ENCODE results near the gene SCLT1.

Gene SCLT1

DNA sequence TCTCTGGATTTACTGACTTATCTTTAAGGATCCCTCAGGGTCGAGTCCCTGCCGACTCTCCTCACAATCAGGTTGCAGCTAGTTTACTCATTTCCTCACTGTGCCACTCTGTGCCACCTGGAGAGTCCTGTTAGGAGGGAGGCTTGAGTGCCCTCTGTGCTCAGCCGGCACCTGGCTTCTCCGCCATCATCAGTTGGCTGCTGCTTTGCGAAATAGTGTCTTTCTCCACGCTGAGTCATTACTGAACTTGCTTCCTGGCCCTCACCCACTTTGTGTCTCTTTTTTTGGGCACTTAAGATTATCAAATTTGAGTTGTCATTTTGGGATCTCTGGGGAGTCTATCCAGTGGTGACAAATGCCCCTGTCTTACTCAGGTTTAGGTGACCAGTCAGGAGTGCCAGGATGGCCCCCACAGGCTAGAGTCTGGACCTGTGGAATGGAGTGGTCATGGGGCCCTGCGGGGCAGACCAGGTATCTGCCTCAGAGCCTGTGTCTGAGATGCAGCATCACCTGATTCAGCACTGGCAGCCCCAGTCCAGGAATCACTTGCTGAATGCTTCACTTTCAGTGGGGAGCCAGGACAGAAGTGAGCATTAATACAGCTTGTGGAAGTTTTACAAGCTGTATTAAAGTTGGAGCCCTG is 246.1 kb downstream of the SCLT1 start:
- no peak for DNase-seq (ENCODE audit: low read depth in 2 of 3, low spot score in 1 of 3)

GRCh38 chr4:128846063-128846462 is 247.3 kb downstream of the SCLT1 start:
- no peak for DNase-seq (ENCODE audit: low read depth in 2 of 3, low spot score in 1 of 3)

- no peak for DNase-seq (ENCODE audit: low read depth in 2 of 3, low spot score in 1 of 3)
These were observed 248.4 kb downstream of the SCLT1 start for GRCh38 chr4:128844931-128845330.

DNA sequence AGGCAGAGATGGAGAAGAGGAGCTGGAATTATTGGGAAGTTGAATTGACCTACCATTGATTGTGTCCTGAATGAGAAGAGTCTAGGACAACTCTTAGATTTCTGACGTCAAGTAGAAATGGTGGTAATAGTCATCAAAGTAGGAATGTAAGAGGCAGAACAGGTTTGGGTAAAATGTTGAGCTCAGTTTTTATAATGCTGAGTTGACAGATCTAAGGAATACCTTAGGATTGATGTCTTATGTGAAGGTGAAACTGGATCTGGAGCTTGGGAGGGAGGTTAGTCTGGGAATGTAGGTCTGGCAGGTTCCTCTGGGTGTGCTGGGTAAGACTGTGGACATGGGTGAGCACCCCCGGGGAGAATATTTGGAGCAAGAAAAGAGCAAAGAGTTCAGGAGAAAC is 251.9 kb downstream of the SCLT1 start:
- DNase-seq (ENCODE audit: low read depth in 2 of 3, low spot score in 1 of 3): no peak

DNA sequence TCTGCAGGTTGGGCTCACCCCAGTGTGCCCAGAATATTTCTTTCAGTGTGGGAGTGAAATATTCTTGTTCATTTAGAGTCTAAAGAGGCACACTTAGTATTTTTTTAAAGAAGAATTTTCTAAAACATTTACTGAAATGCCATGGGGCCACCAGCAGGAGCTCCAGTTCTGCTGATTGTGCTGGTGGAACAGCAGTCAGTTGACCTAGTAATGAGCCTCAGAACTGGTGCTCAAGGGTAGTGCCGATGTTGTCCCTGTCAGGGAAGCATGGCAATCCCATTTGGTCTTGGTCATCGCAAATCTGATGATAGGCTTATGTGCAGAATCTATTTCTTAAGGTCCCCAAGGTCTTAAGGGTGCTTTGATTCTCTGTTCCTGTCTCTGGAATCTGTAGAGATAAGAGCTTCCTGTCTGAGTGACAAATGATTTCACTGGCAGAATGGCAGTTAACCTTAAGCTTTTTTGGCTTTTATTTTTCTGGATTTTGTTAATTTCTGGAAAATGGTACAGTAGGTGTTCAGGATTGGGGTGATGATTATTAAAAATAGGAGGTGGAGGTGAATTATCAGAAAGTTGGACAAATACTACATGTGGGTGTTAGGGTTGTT is 252.5 kb downstream of the SCLT1 start:
- DNase-seq (ENCODE audit: low read depth in 2 of 3, low spot score in 1 of 3): no peak

DNA sequence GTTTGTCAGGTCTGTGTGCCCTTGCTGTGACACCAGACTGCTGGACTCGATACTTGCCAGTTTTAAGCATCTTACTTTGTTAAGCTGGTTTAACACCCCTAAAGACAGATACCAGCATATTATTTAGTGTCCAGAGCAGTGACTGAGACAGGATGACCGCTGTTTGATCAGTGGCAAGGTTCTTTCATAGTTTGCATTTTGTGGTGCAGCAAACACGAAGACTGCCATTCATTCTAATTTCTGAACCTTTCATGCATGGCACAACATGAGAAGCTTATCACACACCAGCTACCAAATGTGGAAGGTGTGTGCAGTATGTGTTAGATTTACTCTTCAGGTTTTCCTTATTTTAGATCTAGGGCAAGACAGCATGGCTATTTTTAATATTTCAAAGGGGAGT is 255.7 kb downstream of the SCLT1 start:
- no peak for DNase-seq (ENCODE audit: low read depth in 2 of 3, low spot score in 1 of 3)

DNA sequence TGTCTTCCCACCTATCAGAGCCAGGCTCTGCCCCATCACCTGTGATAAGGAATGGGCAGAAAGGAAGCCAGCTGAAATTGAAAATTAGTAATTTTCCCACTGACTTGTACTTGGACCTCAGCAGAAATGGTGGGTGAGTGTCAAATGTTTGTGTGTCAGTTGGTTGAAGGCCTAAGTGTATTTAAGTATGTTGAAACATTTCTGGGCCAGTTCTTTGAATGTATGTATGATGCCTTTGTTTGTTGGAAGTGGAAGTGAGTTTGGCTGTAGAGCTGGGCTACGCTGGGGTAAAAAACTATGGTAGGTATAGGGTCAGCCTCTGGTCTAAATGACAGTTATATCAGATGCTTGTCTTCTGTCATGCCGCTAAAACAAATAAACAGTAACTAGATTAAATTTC is 256.1 kb downstream of the SCLT1 start:
- DNase-seq (ENCODE audit: low read depth in 2 of 3, low spot score in 1 of 3): no peak

GRCh38 chr4:128835498-128836222 is 257.7 kb downstream of the SCLT1 start:
- DNase-seq (ENCODE audit: low read depth in 2 of 3, low spot score in 1 of 3): no peak
